Osteocyte (in vitro differentiated cells): ENCODE measurements around the gene BAHCC1. TPM values are rescaled to one million over a fixed set of nuclear protein-coding genes. Genes with fewer than 3 reads are reported as not detected.
A peak's percentile ranks its signal among the peaks of the same experiment; 100 is the strongest.

ENCODE experiments used
- DNase-seq: peaks from one replicate; pipeline ENCODE4 v3.0.0; 2021; ENCODE audit warnings: mixed read lengths; ENCODE audit not compliant: unreplicated experiment; ENCODE audit errors: extremely low spot score
- H3K27ac Mint-ChIP-seq: one replicate; pipeline ENCODE4 v1.8.0; 2021; ENCODE audit warnings: mild to moderate bottlenecking, mixed read lengths; ENCODE audit not compliant: unreplicated experiment
- H3K27me3 Mint-ChIP-seq: one replicate; pipeline ENCODE4 v1.8.0; 2021; ENCODE audit warnings: mixed read lengths; ENCODE audit not compliant: unreplicated experiment
- H3K36me3 Mint-ChIP-seq: one replicate; pipeline ENCODE4 v1.8.0; 2021; ENCODE audit warnings: mixed read lengths; ENCODE audit not compliant: unreplicated experiment
- H3K4me1 Mint-ChIP-seq: one replicate; pipeline ENCODE4 v1.8.0; 2021; ENCODE audit warnings: mixed read lengths; ENCODE audit not compliant: unreplicated experiment
- H3K4me3 Mint-ChIP-seq: one replicate; pipeline ENCODE4 v1.8.0; 2021; ENCODE audit warnings: mild to moderate bottlenecking, moderate library complexity, mixed read lengths; ENCODE audit not compliant: unreplicated experiment
- H3K9me3 Mint-ChIP-seq: one replicate; pipeline ENCODE4 v1.8.0; 2021; ENCODE audit warnings: mixed read lengths; ENCODE audit not compliant: unreplicated experiment
- CTCF ChIP-seq: fragments of 200-600 bp; sonication (generic); IDR thresholded peaks from 2 replicates; pipeline ENCODE4 v1.5.0; 2021; ENCODE audit warnings: antibody characterized with exemption, mild to moderate bottlenecking, moderate library complexity
- total RNA-seq: library from RNA; stranded (reverse); gene quantifications from 2 replicates; pipeline ENCODE4 v1.2.1, GENCODE V29; 2021

Gene BAHCC1
- total RNA-seq, 1 donor from 2014 or later: 55.7 TPM

DNA sequence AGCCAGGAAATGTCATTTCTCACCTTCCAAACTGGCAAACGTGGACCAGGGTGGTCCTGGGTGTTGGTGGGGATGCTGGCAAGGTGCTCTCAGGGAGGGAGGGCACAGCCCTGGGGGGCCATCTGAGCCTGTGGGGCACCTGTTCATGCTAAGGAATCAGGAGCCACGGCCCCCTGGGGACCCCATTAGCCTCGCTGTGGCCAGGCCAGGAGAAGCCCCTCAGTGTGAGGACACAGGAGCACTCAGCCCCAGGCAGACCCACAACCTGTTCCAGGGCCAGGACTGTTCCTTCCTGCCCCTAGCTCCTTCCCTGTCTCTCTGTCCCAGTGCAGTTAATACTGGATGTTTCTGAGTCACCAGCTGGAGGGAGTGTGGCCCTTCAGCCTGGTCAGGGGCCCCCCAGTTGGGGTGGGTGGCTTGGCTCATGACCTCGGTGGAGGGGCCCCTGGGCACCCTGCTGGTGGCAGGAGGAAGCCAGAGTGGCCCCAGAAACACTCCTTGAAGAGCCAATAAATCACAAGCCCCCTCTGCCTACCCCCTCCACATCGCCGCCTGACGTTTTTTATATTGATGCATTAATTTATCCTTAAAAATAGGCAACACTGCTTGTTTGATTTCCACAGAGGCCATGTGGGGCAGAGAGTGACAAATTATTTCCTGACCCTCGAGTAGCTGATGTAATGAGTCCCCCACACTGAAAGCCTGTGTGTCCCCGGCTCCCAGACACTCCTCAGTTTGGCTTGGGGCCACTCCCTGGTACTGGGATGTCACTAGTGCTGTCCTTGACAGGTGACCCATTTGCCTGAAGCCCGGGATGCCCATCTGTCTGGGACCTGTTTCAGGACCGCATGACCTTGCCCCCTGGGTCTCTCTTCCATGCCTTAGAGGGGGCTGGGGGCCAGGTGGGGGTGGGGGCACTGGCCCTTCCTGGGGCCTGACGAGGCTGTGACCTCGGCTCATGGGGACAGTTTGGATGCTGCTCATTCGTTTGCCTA is 95.0 kb downstream of the BAHCC1 start:
- peak overlapping the region; percentile 92 for H3K27ac Mint-ChIP-seq

GRCh38 chr17:81491181-81491581 is 95.9 kb downstream of the BAHCC1 start:
- no peaks in the 10 kb centered on the region for H3K9me3 Mint-ChIP-seq
- no peak for DNase-seq
- H3K27ac Mint-ChIP-seq: peak overlapping the region; percentile 41
- H3K36me3 Mint-ChIP-seq: no peaks in the 10 kb centered on the region
- TF ChIP-seq CTCF: no peak
- no peaks in the 10 kb centered on the region for H3K27me3 Mint-ChIP-seq
- peaks cover 33% of the 10 kb centered on the region for H3K4me1 Mint-ChIP-seq
- H3K4me3 Mint-ChIP-seq: no peak overlapping the region

More for the DNA sequence above, 95.0 kb downstream of the BAHCC1 start:
- no peaks in the 10 kb centered on the region for H3K36me3 Mint-ChIP-seq
- H3K27me3 Mint-ChIP-seq: no peaks in the 10 kb centered on the region
- no peak overlapping the region for H3K4me3 Mint-ChIP-seq
- no peak for DNase-seq
- peaks cover 36% of the 10 kb centered on the region for H3K4me1 Mint-ChIP-seq
- H3K9me3 Mint-ChIP-seq: no peaks in the 10 kb centered on the region
- no peak for TF ChIP-seq CTCF

- Mint-ChIP-seq H3K4me3 (no peak overlapping the region), H3K27me3 (no peaks in the 10 kb centered on the region), H3K27ac (no peak overlapping the region), H3K4me1 (peaks cover 32% of the 10 kb centered on the region), H3K9me3 (no peaks in the 10 kb centered on the region), H3K36me3 (no peaks in the 10 kb centered on the region)
- no peak for TF ChIP-seq CTCF
- DNase-seq: no peak
Observed at GRCh38 chr17:81491761-81492160, 96.5 kb downstream of the BAHCC1 start.

- H3K4me1 Mint-ChIP-seq: peaks cover 31% of the 10 kb centered on the region
- no peak overlapping the region for H3K27ac Mint-ChIP-seq
- H3K4me3 Mint-ChIP-seq: no peak overlapping the region
- H3K9me3 Mint-ChIP-seq: no peaks in the 10 kb centered on the region
- no peaks in the 10 kb centered on the region for H3K27me3 Mint-ChIP-seq
- no peak for TF ChIP-seq CTCF
- DNase-seq: no peak
- no peaks in the 10 kb centered on the region for H3K36me3 Mint-ChIP-seq
Observed at GRCh38 chr17:81492202-81492601, 96.9 kb downstream of the BAHCC1 start.

DNA sequence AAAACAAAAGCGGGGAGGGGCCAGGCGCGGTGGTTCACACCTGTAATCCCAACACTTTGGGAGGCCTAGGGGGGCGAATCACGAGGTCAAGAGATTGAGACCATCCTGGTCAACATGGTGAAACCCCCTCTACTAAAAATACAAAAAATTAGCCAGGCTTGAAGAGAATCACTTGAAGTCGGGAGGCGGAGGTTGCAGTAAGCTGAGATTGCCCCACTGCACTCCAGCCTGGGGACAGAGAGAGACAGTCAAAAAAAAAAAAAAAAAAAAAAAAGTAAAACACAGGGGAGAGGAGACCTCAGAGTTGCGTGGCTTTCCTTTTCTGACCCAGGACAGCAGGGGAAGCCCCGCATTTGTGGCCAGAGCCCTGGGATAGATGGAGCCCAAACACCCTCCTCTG is 97.4 kb downstream of the BAHCC1 start:
- Mint-ChIP-seq H3K4me1 (peaks cover 28% of the 10 kb centered on the region), H3K4me3 (no peak overlapping the region), H3K27me3 (no peaks in the 10 kb centered on the region), H3K9me3 (no peaks in the 10 kb centered on the region), H3K27ac (no peak overlapping the region), H3K36me3 (no peaks in the 10 kb centered on the region)
- TF ChIP-seq CTCF: no peak
- DNase-seq: no peak
